Neural cell (in vitro differentiated cells): ENCODE data around the gene EEIG1.

Source experiments
- EP300 ChIP-seq: fragments of 450-650 bp; conservative IDR thresholded peaks from 2 replicates; pipeline ENCODE4 v1.6.1; 2014; ENCODE audit warnings: antibody characterized with exemption, mild to moderate bottlenecking, moderate library complexity; ENCODE audit not compliant: poor library complexity, severe bottlenecking
- EZH2 ChIP-seq: fragments of 200-600, 300-800 bp; shearing (Covaris generic), sonication (generic); IDR thresholded peaks from 2 replicates; pipeline ENCODE4 v1.6.1; 2014; ENCODE audit warnings: antibody characterized with exemption, low read length, borderline replicate concordance, mild to moderate bottlenecking; ENCODE audit not compliant: insufficient read depth, poor library complexity, severe bottlenecking
- MXI1 ChIP-seq: fragments of 450-650 bp; conservative IDR thresholded peaks from 2 replicates; pipeline ENCODE4 v1.6.1; 2014; ENCODE audit warnings: antibody characterized with exemption, mild to moderate bottlenecking; ENCODE audit not compliant: poor library complexity, severe bottlenecking
- POLR2AphosphoS5 ChIP-seq: IDR thresholded peaks from 2 replicates; pipeline ENCODE4 v1.6.1; 2012
- RAD21 ChIP-seq: fragments of 450-650 bp; conservative IDR thresholded peaks from 2 replicates; pipeline ENCODE4 v1.6.1; 2014; ENCODE audit warnings: antibody characterized with exemption, mild to moderate bottlenecking, moderate library complexity
- SMC3 ChIP-seq: fragments of 450-650 bp; conservative IDR thresholded peaks from 2 replicates; pipeline ENCODE4 v1.6.1; 2014; ENCODE audit warnings: antibody characterized with exemption, mild to moderate bottlenecking, moderate library complexity; ENCODE audit not compliant: poor library complexity
- TAF1 ChIP-seq: IDR thresholded peaks from 2 replicates; pipeline ENCODE4 v1.6.1; 2012; ENCODE audit warnings: low read depth
- TF ChIP-seq, protein P1 (sequence below): fragments of 450-650 bp; IDR thresholded peaks from 2 replicates; pipeline ENCODE4 v1.5.1; 2014; ENCODE audit warnings: antibody characterized with exemption, mild to moderate bottlenecking, moderate library complexity; ENCODE audit not compliant: poor library complexity, severe bottlenecking
- TF ChIP-seq, protein P2 (sequence below): IDR thresholded peaks from 2 replicates; pipeline ENCODE4 v1.6.1; 2012; ENCODE audit warnings: borderline replicate concordance

DNA sequence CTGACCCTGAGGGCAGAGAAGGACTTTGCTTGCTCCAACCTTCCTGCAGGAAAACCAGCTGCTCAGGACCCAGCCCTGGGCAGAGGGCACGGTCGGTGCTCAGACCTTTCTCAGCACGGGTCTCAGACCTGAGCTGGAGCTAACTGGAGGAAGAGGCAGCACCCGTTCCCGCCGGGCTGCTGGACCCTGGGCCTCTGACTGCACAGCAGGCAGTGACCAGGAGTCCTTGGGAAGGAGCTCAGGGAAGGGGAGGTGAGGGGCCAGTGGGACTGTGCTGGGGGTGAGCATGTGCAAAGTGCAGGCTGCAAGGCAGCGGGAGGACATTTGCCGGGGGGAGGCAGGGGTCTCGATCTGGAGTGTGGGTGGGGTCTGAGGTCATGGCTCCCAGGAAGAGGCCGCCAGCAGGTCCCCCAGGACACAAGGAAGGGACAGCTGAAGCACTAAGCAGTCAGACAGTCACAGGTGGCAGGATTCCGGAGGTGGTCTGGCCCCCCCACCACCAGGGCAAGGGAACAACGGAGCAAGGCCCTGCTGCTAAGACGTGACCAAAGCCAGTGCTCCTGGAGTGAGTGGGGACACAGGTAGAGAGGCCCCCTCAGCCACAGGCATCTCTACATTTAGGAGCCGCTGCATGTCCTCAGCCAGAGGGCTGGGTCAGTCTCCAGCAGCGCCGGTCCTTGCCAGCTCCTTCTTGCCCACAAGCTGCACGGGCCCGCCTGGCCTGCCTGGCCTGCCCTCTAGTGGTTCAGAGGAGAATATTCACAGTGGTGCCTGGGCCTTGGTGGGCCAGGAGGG, 38.4 kb downstream of the EEIG1 start:
- TF ChIP-seq, protein P1, sequence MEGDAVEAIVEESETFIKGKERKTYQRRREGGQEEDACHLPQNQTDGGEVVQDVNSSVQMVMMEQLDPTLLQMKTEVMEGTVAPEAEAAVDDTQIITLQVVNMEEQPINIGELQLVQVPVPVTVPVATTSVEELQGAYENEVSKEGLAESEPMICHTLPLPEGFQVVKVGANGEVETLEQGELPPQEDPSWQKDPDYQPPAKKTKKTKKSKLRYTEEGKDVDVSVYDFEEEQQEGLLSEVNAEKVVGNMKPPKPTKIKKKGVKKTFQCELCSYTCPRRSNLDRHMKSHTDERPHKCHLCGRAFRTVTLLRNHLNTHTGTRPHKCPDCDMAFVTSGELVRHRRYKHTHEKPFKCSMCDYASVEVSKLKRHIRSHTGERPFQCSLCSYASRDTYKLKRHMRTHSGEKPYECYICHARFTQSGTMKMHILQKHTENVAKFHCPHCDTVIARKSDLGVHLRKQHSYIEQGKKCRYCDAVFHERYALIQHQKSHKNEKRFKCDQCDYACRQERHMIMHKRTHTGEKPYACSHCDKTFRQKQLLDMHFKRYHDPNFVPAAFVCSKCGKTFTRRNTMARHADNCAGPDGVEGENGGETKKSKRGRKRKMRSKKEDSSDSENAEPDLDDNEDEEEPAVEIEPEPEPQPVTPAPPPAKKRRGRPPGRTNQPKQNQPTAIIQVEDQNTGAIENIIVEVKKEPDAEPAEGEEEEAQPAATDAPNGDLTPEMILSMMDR = peak; percentile 77
- no peak for TF ChIP-seq MXI1
- peak; percentile 68 for TF ChIP-seq SMC3
- TF ChIP-seq POLR2AphosphoS5 = no peak
- no peak for TF ChIP-seq EZH2
- TF ChIP-seq TAF1 = no peak
- peak; percentile 53 for TF ChIP-seq RAD21
- no peak for TF ChIP-seq EP300
- TF ChIP-seq, protein P2, sequence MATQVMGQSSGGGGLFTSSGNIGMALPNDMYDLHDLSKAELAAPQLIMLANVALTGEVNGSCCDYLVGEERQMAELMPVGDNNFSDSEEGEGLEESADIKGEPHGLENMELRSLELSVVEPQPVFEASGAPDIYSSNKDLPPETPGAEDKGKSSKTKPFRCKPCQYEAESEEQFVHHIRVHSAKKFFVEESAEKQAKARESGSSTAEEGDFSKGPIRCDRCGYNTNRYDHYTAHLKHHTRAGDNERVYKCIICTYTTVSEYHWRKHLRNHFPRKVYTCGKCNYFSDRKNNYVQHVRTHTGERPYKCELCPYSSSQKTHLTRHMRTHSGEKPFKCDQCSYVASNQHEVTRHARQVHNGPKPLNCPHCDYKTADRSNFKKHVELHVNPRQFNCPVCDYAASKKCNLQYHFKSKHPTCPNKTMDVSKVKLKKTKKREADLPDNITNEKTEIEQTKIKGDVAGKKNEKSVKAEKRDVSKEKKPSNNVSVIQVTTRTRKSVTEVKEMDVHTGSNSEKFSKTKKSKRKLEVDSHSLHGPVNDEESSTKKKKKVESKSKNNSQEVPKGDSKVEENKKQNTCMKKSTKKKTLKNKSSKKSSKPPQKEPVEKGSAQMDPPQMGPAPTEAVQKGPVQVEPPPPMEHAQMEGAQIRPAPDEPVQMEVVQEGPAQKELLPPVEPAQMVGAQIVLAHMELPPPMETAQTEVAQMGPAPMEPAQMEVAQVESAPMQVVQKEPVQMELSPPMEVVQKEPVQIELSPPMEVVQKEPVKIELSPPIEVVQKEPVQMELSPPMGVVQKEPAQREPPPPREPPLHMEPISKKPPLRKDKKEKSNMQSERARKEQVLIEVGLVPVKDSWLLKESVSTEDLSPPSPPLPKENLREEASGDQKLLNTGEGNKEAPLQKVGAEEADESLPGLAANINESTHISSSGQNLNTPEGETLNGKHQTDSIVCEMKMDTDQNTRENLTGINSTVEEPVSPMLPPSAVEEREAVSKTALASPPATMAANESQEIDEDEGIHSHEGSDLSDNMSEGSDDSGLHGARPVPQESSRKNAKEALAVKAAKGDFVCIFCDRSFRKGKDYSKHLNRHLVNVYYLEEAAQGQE = no peak
